Transverse colon (tissue), 4 donors: ENCODE measurements around the gene PCID2.
"Not testable (repeated sequence)": the region's sequence is repeated elsewhere in the genome, so short reads cannot be mapped to it uniquely, and the experiment has no call there.

ENCODE experiments used
- CTCF ChIP-seq, 5 experiments: fragments of 200-600 bp in 3 of 5; fragments of 450-650 bp in 2 of 5; sonication (generic) in 3 of 5; IDR thresholded peaks; 1 replicate in 2 of 5; 2 replicates in 3 of 5; pipeline ENCODE4 v1.5.1; 2016 to 2017; ENCODE audit warnings: antibody characterized with exemption in 5 of 5, inconsistent platforms in 3 of 5, mild to moderate bottlenecking in 2 of 5, moderate library complexity in 1 of 5
- EP300 ChIP-seq: sonication (generic); formaldehyde crosslinking; IDR thresholded peaks from one replicate; pipeline ENCODE4 v1.6.1; 2017; ENCODE audit warnings: antibody characterized with exemption, low read depth
- POLR2AphosphoS5 ChIP-seq, 3 donors: sonication (generic); formaldehyde crosslinking; IDR thresholded peaks; one replicate each; pipeline ENCODE4 v1.6.1; 2016; ENCODE audit warnings: antibody characterized with exemption in 3 of 3

- not testable (repeated sequence) for TF ChIP-seq EP300; POLR2AphosphoS5 (IDR thresholded peaks at IDR 0.05); CTCF (IDR thresholded peaks at IDR 0.05)
Observed at GRCh38 chr13:113241623-113242022, 33.2 kb upstream of the PCID2 start.
